Lower lobe of right lung (tissue), 2 donors: ENCODE measurements around the gene TPR. TPM values are rescaled to one million over a fixed set of nuclear protein-coding genes. Genes with fewer than 3 reads are reported as not detected.
"Not testable (repeated sequence)": the region's sequence is repeated elsewhere in the genome, so short reads cannot be mapped to it uniquely, and the experiment has no call there.

Source experiments
- ATAC-seq, 2 donors: fragments of 200-7000 bp; cut with Tn5 transposase; one replicate each; pipeline ENCODE4 v1.9.1; 2020 to 2022; ENCODE audit warnings: mild to moderate bottlenecking in 2 of 2, moderate library complexity in 2 of 2
- DNase-seq: peaks from one replicate; pipeline ENCODE4 v3.0.0-alpha.2; 2020
- H3K27ac ChIP-seq: fragments of 200-600 bp; one replicate; pipeline ENCODE4 v1.8.0; 2022
- H3K27me3 ChIP-seq: fragments of 200-600 bp; one replicate; pipeline ENCODE4 v1.8.0; 2022; ENCODE audit warnings: low read depth
- H3K36me3 ChIP-seq: fragments of 200-600 bp; one replicate; pipeline ENCODE4 v1.8.0; 2022; ENCODE audit warnings: mild to moderate bottlenecking
- H3K4me1 ChIP-seq: fragments of 200-600 bp; one replicate; pipeline ENCODE4 v1.8.0; 2022
- H3K4me3 ChIP-seq: fragments of 200-600 bp; one replicate; pipeline ENCODE4 v1.8.0; 2022; ENCODE audit warnings: mild to moderate bottlenecking
- H3K9me3 ChIP-seq: fragments of 200-600 bp; one replicate; pipeline ENCODE4 v1.8.0; 2022
- CTCF ChIP-seq: fragments of 200-600 bp; IDR thresholded peaks from one replicate; pipeline ENCODE4 v1.8.0; 2022; ENCODE audit warnings: antibody characterized with exemption, mild to moderate bottlenecking
- intact Hi-C: fragments of 100-400 bp; cut with DNase I; formaldehyde crosslinking; loops from one replicate; pipeline ENCODE4 v1.11.0; 2022
- total RNA-seq: library from RNA; stranded (reverse); fragmentation: NEBNext Ultra II Directional; extraction: Animal tissue kit (Norgen Biotek cat#: 25700); gene quantifications from one replicate; pipeline ENCODE4 v1.2.1, GENCODE V29; 2021
- donor health status: DM: no; HTN: yes; CAD: no; lungs with severe emphysema.

Gene TPR
- total RNA-seq, 1 donor from 2014 or later = 79.2 TPM

- intact Hi-C loops = no loop called here
- no peak for TF ChIP-seq CTCF
- Histone ChIP-seq H3K4me1 (no peaks in the 10 kb centered on the region), H3K27ac (no peak overlapping the region), H3K27me3 (no peaks in the 10 kb centered on the region), H3K9me3 (no peaks in the 10 kb centered on the region), H3K4me3 (no peak overlapping the region), H3K36me3 (peaks cover 21% of the 10 kb centered on the region)
- ATAC-seq (peak in 1 of 2 donors; percentile 58), DNase-seq (no peak)
Measured at GRCh38 chr1:186418503-186418902, 43.5 kb upstream of the TPR start.

GRCh38 chr1:186413319-186413718 lies 38.3 kb upstream of the TPR start:
- H3K27ac ChIP-seq = no peak overlapping the region
- no peaks in the 10 kb centered on the region for H3K27me3 ChIP-seq
- DNase-seq (no peak), ATAC-seq (no peak)
- H3K9me3 ChIP-seq = no peaks in the 10 kb centered on the region
- intact Hi-C loops = no loop called here
- no peaks in the 10 kb centered on the region for H3K4me1 ChIP-seq
- no peak for TF ChIP-seq CTCF
- peaks cover 48% of the 10 kb centered on the region for H3K36me3 ChIP-seq
- no peak overlapping the region for H3K4me3 ChIP-seq

GRCh38 chr1:186409091-186409490 lies 34.0 kb upstream of the TPR start:
- no peak for TF ChIP-seq CTCF
- H3K4me3 ChIP-seq = no peak overlapping the region
- intact Hi-C loops = no loop called here
- no peaks in the 10 kb centered on the region for H3K4me1 ChIP-seq
- no peaks in the 10 kb centered on the region for H3K9me3 ChIP-seq
- ATAC-seq = no peak
- peaks cover 74% of the 10 kb centered on the region for H3K36me3 ChIP-seq
- no peaks in the 10 kb centered on the region for H3K27me3 ChIP-seq
- DNase-seq = no peak
- H3K27ac ChIP-seq = no peak overlapping the region

GRCh38 chr1:186404454-186405051 lies 29.5 kb upstream of the TPR start:
- intact Hi-C loops = no loop called here
- no peaks in the 10 kb centered on the region for H3K27me3 ChIP-seq
- H3K27ac ChIP-seq = no peak overlapping the region
- ATAC-seq = peak; percentile 46 to 59
- peaks cover 66% of the 10 kb centered on the region for H3K36me3 ChIP-seq
- no peaks in the 10 kb centered on the region for H3K4me1 ChIP-seq
- TF ChIP-seq CTCF = peak; percentile 61
- H3K4me3 ChIP-seq = no peak overlapping the region
- DNase-seq = no peak
- no peaks in the 10 kb centered on the region for H3K9me3 ChIP-seq

- Histone ChIP-seq H3K4me1 (no peaks in the 10 kb centered on the region), H3K27ac (no peak overlapping the region), H3K36me3 (peaks cover 68% of the 10 kb centered on the region), H3K9me3 (no peaks in the 10 kb centered on the region), H3K4me3 (no peak overlapping the region), H3K27me3 (no peaks in the 10 kb centered on the region)
- ATAC-seq (no peak), DNase-seq (no peak)
- intact Hi-C loops = no loop called here
- TF ChIP-seq CTCF = no peak
Measured at GRCh38 chr1:186403632-186404031, 28.6 kb upstream of the TPR start.

- intact Hi-C loops, H3K27ac ChIP-seq, H3K27me3 ChIP-seq, DNase-seq, H3K9me3 ChIP-seq, ATAC-seq, H3K4me3 ChIP-seq, H3K4me1 ChIP-seq: not testable (repeated sequence)
- H3K36me3 ChIP-seq = peaks cover 70% of the 10 kb centered on the region
Measured at GRCh38 chr1:186401446-186401845, 26.4 kb upstream of the TPR start.

- H3K4me3 ChIP-seq, H3K9me3 ChIP-seq, ATAC-seq, intact Hi-C loops, DNase-seq, H3K27ac ChIP-seq, H3K27me3 ChIP-seq, H3K4me1 ChIP-seq: not testable (repeated sequence)
- H3K36me3 ChIP-seq = peaks cover 98% of the 10 kb centered on the region
Measured at GRCh38 chr1:186392711-186393110, 17.7 kb upstream of the TPR start.
